ENCODE data around the gene PLOD1. TPM values are rescaled to one million over a fixed set of nuclear protein-coding genes. Genes with fewer than 3 reads are reported as not detected.

The PLOD1 gene
- total and polyA plus RNA-seq, 10 of the 15 experiments (the other 5 are each of a cell fraction or from before 2014, with no cell fraction given) = 10.6 to 42.6 (median 29.3) TPM

DNA sequence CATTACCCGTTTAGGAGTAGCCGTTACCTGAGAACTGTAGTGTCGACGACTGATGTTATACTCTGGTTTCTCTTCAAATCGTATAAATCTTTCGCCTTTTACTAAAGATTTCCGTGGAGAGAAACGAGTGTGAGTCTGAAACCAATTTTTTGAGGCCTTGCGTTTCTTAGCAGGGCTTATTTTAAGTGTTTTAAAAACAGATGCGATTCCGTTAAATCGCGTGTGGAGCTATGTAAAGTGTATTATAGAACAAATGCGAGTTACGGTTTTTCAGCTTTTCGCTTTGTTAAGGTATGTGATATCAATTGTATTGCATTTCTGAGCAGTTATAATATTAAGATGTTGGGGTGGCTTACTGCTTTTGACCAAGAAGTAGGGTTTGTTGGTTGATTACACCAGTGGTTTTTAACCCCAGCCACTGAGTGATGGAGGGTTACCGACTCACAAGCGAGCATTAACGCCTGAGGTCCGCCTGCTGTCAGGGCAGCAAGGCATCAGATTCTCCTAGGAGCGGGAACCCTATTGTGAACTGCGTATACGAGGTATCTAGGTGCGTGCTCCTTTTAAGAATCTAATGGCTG lies 26.3 kb upstream of the PLOD1 start (continued):
- TF ChIP-seq, protein P1, sequence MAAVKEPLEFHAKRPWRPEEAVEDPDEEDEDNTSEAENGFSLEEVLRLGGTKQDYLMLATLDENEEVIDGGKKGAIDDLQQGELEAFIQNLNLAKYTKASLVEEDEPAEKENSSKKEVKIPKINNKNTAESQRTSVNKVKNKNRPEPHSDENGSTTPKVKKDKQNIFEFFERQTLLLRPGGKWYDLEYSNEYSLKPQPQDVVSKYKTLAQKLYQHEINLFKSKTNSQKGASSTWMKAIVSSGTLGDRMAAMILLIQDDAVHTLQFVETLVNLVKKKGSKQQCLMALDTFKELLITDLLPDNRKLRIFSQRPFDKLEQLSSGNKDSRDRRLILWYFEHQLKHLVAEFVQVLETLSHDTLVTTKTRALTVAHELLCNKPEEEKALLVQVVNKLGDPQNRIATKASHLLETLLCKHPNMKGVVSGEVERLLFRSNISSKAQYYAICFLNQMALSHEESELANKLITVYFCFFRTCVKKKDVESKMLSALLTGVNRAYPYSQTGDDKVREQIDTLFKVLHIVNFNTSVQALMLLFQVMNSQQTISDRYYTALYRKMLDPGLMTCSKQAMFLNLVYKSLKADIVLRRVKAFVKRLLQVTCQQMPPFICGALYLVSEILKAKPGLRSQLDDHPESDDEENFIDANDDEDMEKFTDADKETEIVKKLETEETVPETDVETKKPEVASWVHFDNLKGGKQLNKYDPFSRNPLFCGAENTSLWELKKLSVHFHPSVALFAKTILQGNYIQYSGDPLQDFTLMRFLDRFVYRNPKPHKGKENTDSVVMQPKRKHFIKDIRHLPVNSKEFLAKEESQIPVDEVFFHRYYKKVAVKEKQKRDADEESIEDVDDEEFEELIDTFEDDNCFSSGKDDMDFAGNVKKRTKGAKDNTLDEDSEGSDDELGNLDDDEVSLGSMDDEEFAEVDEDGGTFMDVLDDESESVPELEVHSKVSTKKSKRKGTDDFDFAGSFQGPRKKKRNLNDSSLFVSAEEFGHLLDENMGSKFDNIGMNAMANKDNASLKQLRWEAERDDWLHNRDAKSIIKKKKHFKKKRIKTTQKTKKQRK (IDR thresholded peaks at IDR 0.05; ENCODE audit: low read depth, low read length) = peak; percentile 44; the same call in 1 of the 2 replicates
- TF ChIP-seq TCF3 (IDR thresholded peaks at IDR 0.05; ENCODE audit: borderline replicate concordance, insufficient read depth, low read depth, low read length) = peak; percentile 96; the same call in 1 of the 2 replicates
- TF ChIP-seq MEF2B (IDR thresholded peaks at IDR 0.05; ENCODE audit: partially characterized antibody, poor library complexity, severe bottlenecking) = peak; percentile 47
- TF ChIP-seq, protein P2, sequence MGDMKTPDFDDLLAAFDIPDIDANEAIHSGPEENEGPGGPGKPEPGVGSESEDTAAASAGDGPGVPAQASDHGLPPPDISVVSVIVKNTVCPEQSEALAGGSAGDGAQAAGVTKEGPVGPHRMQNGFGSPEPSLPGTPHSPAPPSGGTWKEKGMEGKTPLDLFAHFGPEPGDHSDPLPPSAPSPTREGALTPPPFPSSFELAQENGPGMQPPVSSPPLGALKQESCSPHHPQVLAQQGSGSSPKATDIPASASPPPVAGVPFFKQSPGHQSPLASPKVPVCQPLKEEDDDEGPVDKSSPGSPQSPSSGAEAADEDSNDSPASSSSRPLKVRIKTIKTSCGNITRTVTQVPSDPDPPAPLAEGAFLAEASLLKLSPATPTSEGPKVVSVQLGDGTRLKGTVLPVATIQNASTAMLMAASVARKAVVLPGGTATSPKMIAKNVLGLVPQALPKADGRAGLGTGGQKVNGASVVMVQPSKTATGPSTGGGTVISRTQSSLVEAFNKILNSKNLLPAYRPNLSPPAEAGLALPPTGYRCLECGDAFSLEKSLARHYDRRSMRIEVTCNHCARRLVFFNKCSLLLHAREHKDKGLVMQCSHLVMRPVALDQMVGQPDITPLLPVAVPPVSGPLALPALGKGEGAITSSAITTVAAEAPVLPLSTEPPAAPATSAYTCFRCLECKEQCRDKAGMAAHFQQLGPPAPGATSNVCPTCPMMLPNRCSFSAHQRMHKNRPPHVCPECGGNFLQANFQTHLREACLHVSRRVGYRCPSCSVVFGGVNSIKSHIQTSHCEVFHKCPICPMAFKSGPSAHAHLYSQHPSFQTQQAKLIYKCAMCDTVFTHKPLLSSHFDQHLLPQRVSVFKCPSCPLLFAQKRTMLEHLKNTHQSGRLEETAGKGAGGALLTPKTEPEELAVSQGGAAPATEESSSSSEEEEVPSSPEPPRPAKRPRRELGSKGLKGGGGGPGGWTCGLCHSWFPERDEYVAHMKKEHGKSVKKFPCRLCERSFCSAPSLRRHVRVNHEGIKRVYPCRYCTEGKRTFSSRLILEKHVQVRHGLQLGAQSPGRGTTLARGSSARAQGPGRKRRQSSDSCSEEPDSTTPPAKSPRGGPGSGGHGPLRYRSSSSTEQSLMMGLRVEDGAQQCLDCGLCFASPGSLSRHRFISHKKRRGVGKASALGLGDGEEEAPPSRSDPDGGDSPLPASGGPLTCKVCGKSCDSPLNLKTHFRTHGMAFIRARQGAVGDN (IDR thresholded peaks at IDR 0.05) = peak; percentile 100
- TF ChIP-seq RFX5 (IDR thresholded peaks at IDR 0.05; ENCODE audit: low read depth, low read length) = no peak
- peak; percentile 100 for TF ChIP-seq SMAD5 (IDR thresholded peaks at IDR 0.05; ENCODE audit: low read depth)
- peak in 1 of 2 experiments; percentile 76; a peak in 2 of 4 replicates for TF ChIP-seq BHLHE40 (IDR thresholded peaks at IDR 0.05; ENCODE audit: borderline replicate concordance in 1 of 2, low read depth in 2 of 2, low read length in 1 of 2)
- TF ChIP-seq, protein P3, sequence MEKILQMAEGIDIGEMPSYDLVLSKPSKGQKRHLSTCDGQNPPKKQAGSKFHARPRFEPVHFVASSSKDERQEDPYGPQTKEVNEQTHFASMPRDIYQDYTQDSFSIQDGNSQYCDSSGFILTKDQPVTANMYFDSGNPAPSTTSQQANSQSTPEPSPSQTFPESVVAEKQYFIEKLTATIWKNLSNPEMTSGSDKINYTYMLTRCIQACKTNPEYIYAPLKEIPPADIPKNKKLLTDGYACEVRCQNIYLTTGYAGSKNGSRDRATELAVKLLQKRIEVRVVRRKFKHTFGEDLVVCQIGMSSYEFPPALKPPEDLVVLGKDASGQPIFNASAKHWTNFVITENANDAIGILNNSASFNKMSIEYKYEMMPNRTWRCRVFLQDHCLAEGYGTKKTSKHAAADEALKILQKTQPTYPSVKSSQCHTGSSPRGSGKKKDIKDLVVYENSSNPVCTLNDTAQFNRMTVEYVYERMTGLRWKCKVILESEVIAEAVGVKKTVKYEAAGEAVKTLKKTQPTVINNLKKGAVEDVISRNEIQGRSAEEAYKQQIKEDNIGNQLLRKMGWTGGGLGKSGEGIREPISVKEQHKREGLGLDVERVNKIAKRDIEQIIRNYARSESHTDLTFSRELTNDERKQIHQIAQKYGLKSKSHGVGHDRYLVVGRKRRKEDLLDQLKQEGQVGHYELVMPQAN (conservative IDR thresholded peaks at IDR 0.05) = peak; percentile 82
- TF ChIP-seq NR2F1 (conservative IDR thresholded peaks at IDR 0.05) = peak; percentile 81
- TF ChIP-seq EED (IDR thresholded peaks at IDR 0.05; ENCODE audit: low read depth) = no peak; the same call in 1 of the 2 replicates
- TF ChIP-seq, protein P4, sequence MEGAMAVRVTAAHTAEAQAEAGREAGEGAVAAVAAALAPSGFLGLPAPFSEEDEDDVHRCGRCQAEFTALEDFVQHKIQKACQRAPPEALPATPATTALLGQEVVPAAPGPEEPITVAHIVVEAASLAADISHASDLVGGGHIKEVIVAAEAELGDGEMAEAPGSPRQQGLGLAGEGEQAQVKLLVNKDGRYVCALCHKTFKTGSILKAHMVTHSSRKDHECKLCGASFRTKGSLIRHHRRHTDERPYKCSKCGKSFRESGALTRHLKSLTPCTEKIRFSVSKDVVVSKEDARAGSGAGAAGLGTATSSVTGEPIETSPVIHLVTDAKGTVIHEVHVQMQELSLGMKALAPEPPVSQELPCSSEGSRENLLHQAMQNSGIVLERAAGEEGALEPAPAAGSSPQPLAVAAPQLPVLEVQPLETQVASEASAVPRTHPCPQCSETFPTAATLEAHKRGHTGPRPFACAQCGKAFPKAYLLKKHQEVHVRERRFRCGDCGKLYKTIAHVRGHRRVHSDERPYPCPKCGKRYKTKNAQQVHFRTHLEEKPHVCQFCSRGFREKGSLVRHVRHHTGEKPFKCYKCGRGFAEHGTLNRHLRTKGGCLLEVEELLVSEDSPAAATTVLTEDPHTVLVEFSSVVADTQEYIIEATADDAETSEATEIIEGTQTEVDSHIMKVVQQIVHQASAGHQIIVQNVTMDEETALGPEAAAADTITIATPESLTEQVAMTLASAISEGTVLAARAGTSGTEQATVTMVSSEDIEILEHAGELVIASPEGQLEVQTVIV (IDR thresholded peaks at IDR 0.05; ENCODE audit: borderline replicate concordance, partially characterized antibody) = peak; percentile 9
- TF ChIP-seq PAX5 (IDR thresholded peaks at IDR 0.05; ENCODE audit: borderline replicate concordance, low read depth, low read length) = peak; percentile 82; the same call in 1 of the 2 replicates
- peak; percentile 100 for TF ChIP-seq POLR2AphosphoS2 (IDR thresholded peaks at IDR 0.05; ENCODE audit: low read depth, low read length)
- no peak for TF ChIP-seq SPI1 (IDR thresholded peaks at IDR 0.05; ENCODE audit: borderline replicate concordance, insufficient read depth, low read depth, low read length)
- TF ChIP-seq HCFC1 (IDR thresholded peaks at IDR 0.05; ENCODE audit: low read length) = peak; percentile 78
- TF ChIP-seq RELA (IDR thresholded peaks at IDR 0.05; ENCODE audit: borderline replicate concordance, partially characterized antibody) = peak; percentile 76

All from GM12878 (cell line).